ENCODE measurements around the gene RILPL1. TPM values are rescaled to one million over a fixed set of nuclear protein-coding genes. Genes with fewer than 3 reads are reported as not detected.

Gene RILPL1
- polyA plus RNA-seq, 1 donor (not counting 4 experiments of a cell fraction or from before 2014, with no cell fraction given): 17.0 TPM

DNA sequence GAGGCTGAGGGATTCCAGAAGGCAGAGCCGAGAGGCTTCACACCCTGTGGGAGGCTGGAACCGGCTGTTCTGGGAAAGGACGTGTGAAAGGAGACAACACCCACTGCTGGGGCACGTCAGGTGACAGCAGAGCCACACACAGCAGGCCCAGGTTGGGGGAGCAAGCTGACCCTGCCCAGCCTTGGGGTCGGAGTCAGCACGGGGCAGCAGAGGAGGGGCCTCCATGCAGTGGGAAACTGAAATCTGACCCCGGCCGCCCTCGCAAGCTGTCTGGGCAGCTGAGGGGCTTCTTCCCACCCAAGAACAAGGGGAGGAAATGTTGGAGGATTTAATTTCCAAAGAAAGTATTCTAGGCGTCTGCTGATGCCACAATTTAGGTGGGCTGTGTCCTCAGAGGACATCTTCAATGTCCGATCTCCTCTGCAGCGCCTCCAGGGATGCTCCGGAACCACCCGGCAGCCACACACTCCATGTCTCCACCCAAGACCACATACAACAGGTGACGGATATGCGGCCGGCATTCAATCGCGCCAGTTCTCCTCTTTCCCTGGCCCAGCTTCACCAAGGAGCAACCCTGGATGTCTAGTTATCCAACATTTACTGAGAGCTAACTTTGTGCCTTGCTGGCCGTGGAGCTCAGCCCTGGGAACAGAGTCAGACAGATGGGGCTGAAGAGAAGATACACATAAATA lies 44.8 kb downstream of the RILPL1 start:
- Histone ChIP-seq H3K9me3 (ENCODE audit: control insufficient read depth, low read depth, low read length) (no peaks in the 10 kb centered on the region), H3K4me3 (ENCODE audit: control insufficient read depth in 2 of 3, extremely low read depth in 1 of 3, insufficient read depth in 2 of 3, low read depth in 1 of 3, low read length in 3 of 3) (no peak overlapping the region), H3K9ac (ENCODE audit: control insufficient read depth, extremely low read depth, insufficient read depth, low read length) (no peak overlapping the region), H3K27ac (ENCODE audit: control insufficient read depth, insufficient read depth, low read length) (no peak overlapping the region), H4K20me1 (ENCODE audit: control insufficient read depth, extremely low read depth, insufficient read depth, low read length) (no peaks in the 10 kb centered on the region), H3K27me3 (ENCODE audit: control insufficient read depth, extremely low read depth, insufficient read depth, low read length) (no peaks in the 10 kb centered on the region), H3K36me3 (ENCODE audit: control insufficient read depth in 2 of 2, extremely low read depth in 1 of 2, insufficient read depth in 2 of 2, low read length in 2 of 2) (peaks cover 3 to 4% of the 10 kb centered on the region in 2 experiments), H3K4me1 (ENCODE audit: control insufficient read depth, extremely low read depth, insufficient read depth, low read length) (no peaks in the 10 kb centered on the region), H3K79me2 (ENCODE audit: control insufficient read depth, insufficient read depth, low read length) (no peaks in the 10 kb centered on the region), H3K4me2 (ENCODE audit: control insufficient read depth, extremely low read depth, insufficient read depth, low read depth, low read length) (no peak overlapping the region), H3K9me1 (ENCODE audit: control insufficient read depth, extremely low read depth, insufficient read depth, low read length) (no peaks in the 10 kb centered on the region), H2AFZ (ENCODE audit: control insufficient read depth, low read length) (no peak overlapping the region)
- DNase-seq (ENCODE audit: low read depth, low spot score) (no peak), FAIRE-seq (no peak)
- TF ChIP-seq, protein P1, sequence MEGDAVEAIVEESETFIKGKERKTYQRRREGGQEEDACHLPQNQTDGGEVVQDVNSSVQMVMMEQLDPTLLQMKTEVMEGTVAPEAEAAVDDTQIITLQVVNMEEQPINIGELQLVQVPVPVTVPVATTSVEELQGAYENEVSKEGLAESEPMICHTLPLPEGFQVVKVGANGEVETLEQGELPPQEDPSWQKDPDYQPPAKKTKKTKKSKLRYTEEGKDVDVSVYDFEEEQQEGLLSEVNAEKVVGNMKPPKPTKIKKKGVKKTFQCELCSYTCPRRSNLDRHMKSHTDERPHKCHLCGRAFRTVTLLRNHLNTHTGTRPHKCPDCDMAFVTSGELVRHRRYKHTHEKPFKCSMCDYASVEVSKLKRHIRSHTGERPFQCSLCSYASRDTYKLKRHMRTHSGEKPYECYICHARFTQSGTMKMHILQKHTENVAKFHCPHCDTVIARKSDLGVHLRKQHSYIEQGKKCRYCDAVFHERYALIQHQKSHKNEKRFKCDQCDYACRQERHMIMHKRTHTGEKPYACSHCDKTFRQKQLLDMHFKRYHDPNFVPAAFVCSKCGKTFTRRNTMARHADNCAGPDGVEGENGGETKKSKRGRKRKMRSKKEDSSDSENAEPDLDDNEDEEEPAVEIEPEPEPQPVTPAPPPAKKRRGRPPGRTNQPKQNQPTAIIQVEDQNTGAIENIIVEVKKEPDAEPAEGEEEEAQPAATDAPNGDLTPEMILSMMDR (optimal IDR thresholded peaks at IDR 0.05 in 1 of 3, IDR thresholded peaks at IDR 0.05 in 1 of 3, conservative IDR thresholded peaks at IDR 0.05 in 1 of 3; ENCODE audit: extremely low read depth in 1 of 3, insufficient read depth in 2 of 3, low read length in 3 of 3): no peak
- TF ChIP-seq EZH2 (IDR thresholded peaks at IDR 0.05; ENCODE audit: low read length): no peak
- dilution Hi-C loops (cut with MboI; ENCODE audit: extremely low pct_ligation_motif_present, low sequenced_read_pairs): no loop called here

DNA sequence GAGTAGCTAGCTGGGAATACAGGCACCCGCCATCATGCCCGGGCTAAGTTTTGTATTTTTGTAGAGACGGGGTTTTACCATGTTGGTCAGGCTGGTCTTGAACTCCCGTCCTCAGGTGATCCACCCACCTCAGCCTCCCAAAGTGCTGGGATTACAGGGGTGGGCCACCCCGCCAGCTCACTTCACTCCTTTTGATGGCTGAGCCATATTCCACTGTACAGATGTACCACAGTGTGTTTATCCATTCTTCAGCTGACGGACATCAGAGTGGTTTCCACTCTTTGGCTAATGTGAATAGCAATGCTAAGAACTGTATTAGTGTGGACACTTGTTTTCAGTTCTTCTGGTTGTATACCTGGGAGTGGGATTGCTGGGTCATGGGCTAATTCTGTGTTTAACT lies 46.1 kb downstream of the RILPL1 start:
- H3K4me2 ChIP-seq (ENCODE audit: control insufficient read depth, extremely low read depth, insufficient read depth, low read depth, low read length): no peak overlapping the region
- no peaks in the 10 kb centered on the region for H3K4me1 ChIP-seq (ENCODE audit: control insufficient read depth, extremely low read depth, insufficient read depth, low read length)
- H3K27me3 ChIP-seq (ENCODE audit: control insufficient read depth, extremely low read depth, insufficient read depth, low read length): no peaks in the 10 kb centered on the region
- H3K27ac ChIP-seq (ENCODE audit: control insufficient read depth, insufficient read depth, low read length): no peak overlapping the region
- H3K36me3 ChIP-seq (ENCODE audit: control insufficient read depth in 2 of 2, extremely low read depth in 1 of 2, insufficient read depth in 2 of 2, low read length in 2 of 2): peaks cover 4 to 7% of the 10 kb centered on the region in 2 experiments
- DNase-seq (ENCODE audit: low read depth, low spot score) (no peak), FAIRE-seq (no peak)
- no peaks in the 10 kb centered on the region for H3K9me1 ChIP-seq (ENCODE audit: control insufficient read depth, extremely low read depth, insufficient read depth, low read length)
- dilution Hi-C loops (cut with MboI; ENCODE audit: extremely low pct_ligation_motif_present, low sequenced_read_pairs): no loop called here
- H3K4me3 ChIP-seq (ENCODE audit: control insufficient read depth in 2 of 3, extremely low read depth in 1 of 3, insufficient read depth in 2 of 3, low read depth in 1 of 3, low read length in 3 of 3): no peak overlapping the region
- H3K79me2 ChIP-seq (ENCODE audit: control insufficient read depth, insufficient read depth, low read length): no peaks in the 10 kb centered on the region
- H4K20me1 ChIP-seq (ENCODE audit: control insufficient read depth, extremely low read depth, insufficient read depth, low read length): no peaks in the 10 kb centered on the region
- H3K9ac ChIP-seq (ENCODE audit: control insufficient read depth, extremely low read depth, insufficient read depth, low read length): no peak overlapping the region
- H3K9me3 ChIP-seq (ENCODE audit: control insufficient read depth, low read depth, low read length): no peaks in the 10 kb centered on the region
- TF ChIP-seq EZH2 (IDR thresholded peaks at IDR 0.05; ENCODE audit: low read length): no peak
- TF ChIP-seq, protein P1 (optimal IDR thresholded peaks at IDR 0.05 in 1 of 3, IDR thresholded peaks at IDR 0.05 in 1 of 3, conservative IDR thresholded peaks at IDR 0.05 in 1 of 3; ENCODE audit: extremely low read depth in 1 of 3, insufficient read depth in 2 of 3, low read length in 3 of 3): no peak
- no peak overlapping the region for H2AFZ ChIP-seq (ENCODE audit: control insufficient read depth, low read length)
